Neural cell (in vitro differentiated cells): Measurements from ENCODE around the gene ANKRD22.

ENCODE experiments used
- POLR2AphosphoS5 ChIP-seq: IDR thresholded peaks from 2 replicates; pipeline ENCODE4 v1.6.1; 2012
- SMC3 ChIP-seq: fragments of 450-650 bp; conservative IDR thresholded peaks from 2 replicates; pipeline ENCODE4 v1.6.1; 2014; ENCODE audit warnings: antibody characterized with exemption, mild to moderate bottlenecking, moderate library complexity; ENCODE audit not compliant: poor library complexity
- TF ChIP-seq, protein P1 (sequence below): fragments of 450-650 bp; IDR thresholded peaks from 2 replicates; pipeline ENCODE4 v1.5.1; 2014; ENCODE audit warnings: antibody characterized with exemption, mild to moderate bottlenecking, moderate library complexity; ENCODE audit not compliant: poor library complexity, severe bottlenecking
- TF ChIP-seq, protein P2 (sequence below): IDR thresholded peaks from 2 replicates; pipeline ENCODE4 v1.6.1; 2012; ENCODE audit warnings: borderline replicate concordance

GRCh38 chr10:88877298-88877697 is 25.7 kb upstream of the ANKRD22 start:
- TF ChIP-seq SMC3 (no peak), POLR2AphosphoS5 (no peak)
- TF ChIP-seq, protein P1, sequence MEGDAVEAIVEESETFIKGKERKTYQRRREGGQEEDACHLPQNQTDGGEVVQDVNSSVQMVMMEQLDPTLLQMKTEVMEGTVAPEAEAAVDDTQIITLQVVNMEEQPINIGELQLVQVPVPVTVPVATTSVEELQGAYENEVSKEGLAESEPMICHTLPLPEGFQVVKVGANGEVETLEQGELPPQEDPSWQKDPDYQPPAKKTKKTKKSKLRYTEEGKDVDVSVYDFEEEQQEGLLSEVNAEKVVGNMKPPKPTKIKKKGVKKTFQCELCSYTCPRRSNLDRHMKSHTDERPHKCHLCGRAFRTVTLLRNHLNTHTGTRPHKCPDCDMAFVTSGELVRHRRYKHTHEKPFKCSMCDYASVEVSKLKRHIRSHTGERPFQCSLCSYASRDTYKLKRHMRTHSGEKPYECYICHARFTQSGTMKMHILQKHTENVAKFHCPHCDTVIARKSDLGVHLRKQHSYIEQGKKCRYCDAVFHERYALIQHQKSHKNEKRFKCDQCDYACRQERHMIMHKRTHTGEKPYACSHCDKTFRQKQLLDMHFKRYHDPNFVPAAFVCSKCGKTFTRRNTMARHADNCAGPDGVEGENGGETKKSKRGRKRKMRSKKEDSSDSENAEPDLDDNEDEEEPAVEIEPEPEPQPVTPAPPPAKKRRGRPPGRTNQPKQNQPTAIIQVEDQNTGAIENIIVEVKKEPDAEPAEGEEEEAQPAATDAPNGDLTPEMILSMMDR = no peak
- TF ChIP-seq, protein P2, sequence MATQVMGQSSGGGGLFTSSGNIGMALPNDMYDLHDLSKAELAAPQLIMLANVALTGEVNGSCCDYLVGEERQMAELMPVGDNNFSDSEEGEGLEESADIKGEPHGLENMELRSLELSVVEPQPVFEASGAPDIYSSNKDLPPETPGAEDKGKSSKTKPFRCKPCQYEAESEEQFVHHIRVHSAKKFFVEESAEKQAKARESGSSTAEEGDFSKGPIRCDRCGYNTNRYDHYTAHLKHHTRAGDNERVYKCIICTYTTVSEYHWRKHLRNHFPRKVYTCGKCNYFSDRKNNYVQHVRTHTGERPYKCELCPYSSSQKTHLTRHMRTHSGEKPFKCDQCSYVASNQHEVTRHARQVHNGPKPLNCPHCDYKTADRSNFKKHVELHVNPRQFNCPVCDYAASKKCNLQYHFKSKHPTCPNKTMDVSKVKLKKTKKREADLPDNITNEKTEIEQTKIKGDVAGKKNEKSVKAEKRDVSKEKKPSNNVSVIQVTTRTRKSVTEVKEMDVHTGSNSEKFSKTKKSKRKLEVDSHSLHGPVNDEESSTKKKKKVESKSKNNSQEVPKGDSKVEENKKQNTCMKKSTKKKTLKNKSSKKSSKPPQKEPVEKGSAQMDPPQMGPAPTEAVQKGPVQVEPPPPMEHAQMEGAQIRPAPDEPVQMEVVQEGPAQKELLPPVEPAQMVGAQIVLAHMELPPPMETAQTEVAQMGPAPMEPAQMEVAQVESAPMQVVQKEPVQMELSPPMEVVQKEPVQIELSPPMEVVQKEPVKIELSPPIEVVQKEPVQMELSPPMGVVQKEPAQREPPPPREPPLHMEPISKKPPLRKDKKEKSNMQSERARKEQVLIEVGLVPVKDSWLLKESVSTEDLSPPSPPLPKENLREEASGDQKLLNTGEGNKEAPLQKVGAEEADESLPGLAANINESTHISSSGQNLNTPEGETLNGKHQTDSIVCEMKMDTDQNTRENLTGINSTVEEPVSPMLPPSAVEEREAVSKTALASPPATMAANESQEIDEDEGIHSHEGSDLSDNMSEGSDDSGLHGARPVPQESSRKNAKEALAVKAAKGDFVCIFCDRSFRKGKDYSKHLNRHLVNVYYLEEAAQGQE = no peak
